ENCODE measurements around the gene CHRNA1.

CHRNA1 gene

GRCh38 chr2:174738841-174739240 lies 25.4 kb downstream of the CHRNA1 start:
- no peak for DNase-seq (ENCODE audit: extremely low read depth, insufficient read length)
- no peaks in the 10 kb centered on the region for H3K36me3 ChIP-seq (ENCODE audit: control insufficient read depth, insufficient read depth, low read length)
- H3K27me3 ChIP-seq (replicated peaks; ENCODE audit: control insufficient read depth, insufficient read depth, low read length), result no peaks in the 10 kb centered on the region; the same call in 1 of the 2 replicates
- TF ChIP-seq CTCF (IDR thresholded peaks at IDR 0.05; ENCODE audit: insufficient read depth, low read length, poor library complexity, severe bottlenecking), result no peak
- H3K4me3 ChIP-seq (replicated peaks; ENCODE audit: low read depth, low read length), result no peak overlapping the region

- no peak overlapping the region for H3K4me3 ChIP-seq (replicated peaks; ENCODE audit: low read depth, low read length)
- no peak for DNase-seq (ENCODE audit: extremely low read depth, insufficient read length)
- no peak for TF ChIP-seq CTCF (IDR thresholded peaks at IDR 0.05; ENCODE audit: insufficient read depth, low read length, poor library complexity, severe bottlenecking)
- H3K36me3 ChIP-seq (ENCODE audit: control insufficient read depth, insufficient read depth, low read length), result no peaks in the 10 kb centered on the region
- H3K27me3 ChIP-seq (replicated peaks; ENCODE audit: control insufficient read depth, insufficient read depth, low read length), result no peaks in the 10 kb centered on the region; the same call in 1 of the 2 replicates
Measured at GRCh38 chr2:174731546-174731945, 32.7 kb downstream of the CHRNA1 start.

GRCh38 chr2:174730698-174731018 lies 33.6 kb downstream of the CHRNA1 start:
- TF ChIP-seq CTCF (IDR thresholded peaks at IDR 0.05; ENCODE audit: insufficient read depth, low read length, poor library complexity, severe bottlenecking), result no peak

GRCh38 chr2:174729797-174730697 lies 34.2 kb downstream of the CHRNA1 start:
- Histone ChIP-seq H3K27me3 (replicated peaks; ENCODE audit: control insufficient read depth, insufficient read depth, low read length) (no peaks in the 10 kb centered on the region; the same call in 1 of the 2 replicates), H3K4me3 (replicated peaks; ENCODE audit: low read depth, low read length) (peak overlapping the region; percentile 1; the same call in 1 of the 2 replicates), H3K36me3 (ENCODE audit: control insufficient read depth, insufficient read depth, low read length) (no peaks in the 10 kb centered on the region)
- DNase-seq (ENCODE audit: extremely low read depth, insufficient read length), result no peak
- no peak for TF ChIP-seq CTCF (IDR thresholded peaks at IDR 0.05; ENCODE audit: insufficient read depth, low read length, poor library complexity, severe bottlenecking)

More at GRCh38 chr2:174730698-174731018, 33.6 kb downstream of the CHRNA1 start:
- no peaks in the 10 kb centered on the region for H3K36me3 ChIP-seq (ENCODE audit: control insufficient read depth, insufficient read depth, low read length)
- H3K4me3 ChIP-seq (replicated peaks; ENCODE audit: low read depth, low read length), result no peak overlapping the region
- DNase-seq (ENCODE audit: extremely low read depth, insufficient read length), result no peak
- H3K27me3 ChIP-seq (replicated peaks; ENCODE audit: control insufficient read depth, insufficient read depth, low read length), result no peaks in the 10 kb centered on the region; the same call in 1 of the 2 replicates

GRCh38 chr2:174728096-174728495 lies 36.2 kb downstream of the CHRNA1 start:
- H3K36me3 ChIP-seq (ENCODE audit: control insufficient read depth, insufficient read depth, low read length), result no peaks in the 10 kb centered on the region
- no peak for DNase-seq (ENCODE audit: extremely low read depth, insufficient read length)
- no peak overlapping the region for H3K4me3 ChIP-seq (replicated peaks; ENCODE audit: low read depth, low read length)
- no peak for TF ChIP-seq CTCF (IDR thresholded peaks at IDR 0.05; ENCODE audit: insufficient read depth, low read length, poor library complexity, severe bottlenecking)
- H3K27me3 ChIP-seq (replicated peaks; ENCODE audit: control insufficient read depth, insufficient read depth, low read length), result no peaks in the 10 kb centered on the region; the same call in 1 of the 2 replicates

All from GM06990 (cell line).